Ishikawa (cell line): ENCODE data around the gene SORCS3.

Experiments
- CEBPB ChIP-seq: IDR thresholded peaks from 2 replicates; pipeline ENCODE4 v1.6.1; 2012
- CREB1 ChIP-seq: IDR thresholded peaks from 2 replicates; pipeline ENCODE4 v1.6.1; 2012; ENCODE audit warnings: low read depth
- EGR1 ChIP-seq: IDR thresholded peaks from 2 replicates; pipeline ENCODE4 v1.6.1; 2012
- EP300 ChIP-seq: IDR thresholded peaks from 2 replicates; pipeline ENCODE4 v1.6.1; 2012; ENCODE audit warnings: borderline replicate concordance
- FOXM1 ChIP-seq: IDR thresholded peaks from 2 replicates; pipeline ENCODE4 v1.6.1; 2012; ENCODE audit warnings: low read depth, borderline replicate concordance
- NFIC ChIP-seq: IDR thresholded peaks from 2 replicates; pipeline ENCODE4 v1.6.1; 2012
- RAD21 ChIP-seq: IDR thresholded peaks from 2 replicates; pipeline ENCODE4 v1.6.1; 2012; ENCODE audit warnings: low read depth
- TAF1 ChIP-seq: IDR thresholded peaks from 2 replicates; pipeline ENCODE4 v1.6.1; 2012; ENCODE audit warnings: low read depth, mild to moderate bottlenecking
- TCF12 ChIP-seq: IDR thresholded peaks from 2 replicates; pipeline ENCODE4 v1.6.1; 2012; ENCODE audit warnings: low read depth
- TEAD4 ChIP-seq: IDR thresholded peaks from 2 replicates; pipeline ENCODE4 v1.6.1; 2012
- YY1 ChIP-seq: IDR thresholded peaks from 2 replicates; pipeline ENCODE4 v1.6.1; 2012; ENCODE audit warnings: low read depth
- ZBTB7A ChIP-seq: IDR thresholded peaks from 2 replicates; pipeline ENCODE4 v1.6.1; 2012; ENCODE audit warnings: low read depth
- TF ChIP-seq, protein P1 (sequence below): IDR thresholded peaks from 2 replicates; pipeline ENCODE4 v1.6.1; 2012
- TF ChIP-seq, protein P2 (sequence below): IDR thresholded peaks from 2 replicates; pipeline ENCODE4 v1.6.1; 2012
- TF ChIP-seq, protein P3 (sequence below): IDR thresholded peaks from 2 replicates; pipeline ENCODE4 v1.6.1; 2012; ENCODE audit warnings: low read depth, mild to moderate bottlenecking

Gene SORCS3

DNA sequence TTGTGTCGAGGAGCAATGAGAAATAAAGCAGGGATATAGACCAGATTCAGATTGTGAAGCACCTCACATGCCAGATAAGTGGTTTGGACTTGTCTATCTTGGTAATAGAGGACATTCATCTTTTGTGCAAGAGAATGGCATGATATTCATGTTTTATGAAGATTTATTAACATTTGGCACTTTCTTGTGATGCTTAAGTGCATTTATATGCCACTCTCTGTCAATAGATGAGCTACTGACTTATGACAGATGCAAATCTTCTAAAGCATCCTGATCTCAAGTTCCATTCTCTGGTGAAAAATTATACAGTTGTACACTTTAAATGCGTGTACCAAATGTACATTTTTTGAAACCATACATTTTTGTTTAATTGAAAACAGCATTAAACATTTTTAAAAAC lies 415.3 kb downstream of the SORCS3 start:
- no peak for TF ChIP-seq NFIC
- TF ChIP-seq YY1 = no peak
- no peak for TF ChIP-seq TEAD4
- TF ChIP-seq EGR1 = no peak
- no peak for TF ChIP-seq TAF1
- TF ChIP-seq, protein P1, sequence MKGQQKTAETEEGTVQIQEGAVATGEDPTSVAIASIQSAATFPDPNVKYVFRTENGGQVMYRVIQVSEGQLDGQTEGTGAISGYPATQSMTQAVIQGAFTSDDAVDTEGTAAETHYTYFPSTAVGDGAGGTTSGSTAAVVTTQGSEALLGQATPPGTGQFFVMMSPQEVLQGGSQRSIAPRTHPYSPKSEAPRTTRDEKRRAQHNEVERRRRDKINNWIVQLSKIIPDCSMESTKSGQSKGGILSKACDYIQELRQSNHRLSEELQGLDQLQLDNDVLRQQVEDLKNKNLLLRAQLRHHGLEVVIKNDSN = no peak
- TF ChIP-seq FOXM1 = no peak
- no peak for TF ChIP-seq CEBPB
- TF ChIP-seq, protein P2, sequence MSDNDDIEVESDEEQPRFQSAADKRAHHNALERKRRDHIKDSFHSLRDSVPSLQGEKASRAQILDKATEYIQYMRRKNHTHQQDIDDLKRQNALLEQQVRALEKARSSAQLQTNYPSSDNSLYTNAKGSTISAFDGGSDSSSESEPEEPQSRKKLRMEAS = no peak
- TF ChIP-seq TCF12 = no peak
- TF ChIP-seq RAD21 = no peak
- no peak for TF ChIP-seq EP300
- TF ChIP-seq, protein P3, sequence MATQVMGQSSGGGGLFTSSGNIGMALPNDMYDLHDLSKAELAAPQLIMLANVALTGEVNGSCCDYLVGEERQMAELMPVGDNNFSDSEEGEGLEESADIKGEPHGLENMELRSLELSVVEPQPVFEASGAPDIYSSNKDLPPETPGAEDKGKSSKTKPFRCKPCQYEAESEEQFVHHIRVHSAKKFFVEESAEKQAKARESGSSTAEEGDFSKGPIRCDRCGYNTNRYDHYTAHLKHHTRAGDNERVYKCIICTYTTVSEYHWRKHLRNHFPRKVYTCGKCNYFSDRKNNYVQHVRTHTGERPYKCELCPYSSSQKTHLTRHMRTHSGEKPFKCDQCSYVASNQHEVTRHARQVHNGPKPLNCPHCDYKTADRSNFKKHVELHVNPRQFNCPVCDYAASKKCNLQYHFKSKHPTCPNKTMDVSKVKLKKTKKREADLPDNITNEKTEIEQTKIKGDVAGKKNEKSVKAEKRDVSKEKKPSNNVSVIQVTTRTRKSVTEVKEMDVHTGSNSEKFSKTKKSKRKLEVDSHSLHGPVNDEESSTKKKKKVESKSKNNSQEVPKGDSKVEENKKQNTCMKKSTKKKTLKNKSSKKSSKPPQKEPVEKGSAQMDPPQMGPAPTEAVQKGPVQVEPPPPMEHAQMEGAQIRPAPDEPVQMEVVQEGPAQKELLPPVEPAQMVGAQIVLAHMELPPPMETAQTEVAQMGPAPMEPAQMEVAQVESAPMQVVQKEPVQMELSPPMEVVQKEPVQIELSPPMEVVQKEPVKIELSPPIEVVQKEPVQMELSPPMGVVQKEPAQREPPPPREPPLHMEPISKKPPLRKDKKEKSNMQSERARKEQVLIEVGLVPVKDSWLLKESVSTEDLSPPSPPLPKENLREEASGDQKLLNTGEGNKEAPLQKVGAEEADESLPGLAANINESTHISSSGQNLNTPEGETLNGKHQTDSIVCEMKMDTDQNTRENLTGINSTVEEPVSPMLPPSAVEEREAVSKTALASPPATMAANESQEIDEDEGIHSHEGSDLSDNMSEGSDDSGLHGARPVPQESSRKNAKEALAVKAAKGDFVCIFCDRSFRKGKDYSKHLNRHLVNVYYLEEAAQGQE = no peak
- TF ChIP-seq CREB1 = no peak
- no peak for TF ChIP-seq ZBTB7A

DNA sequence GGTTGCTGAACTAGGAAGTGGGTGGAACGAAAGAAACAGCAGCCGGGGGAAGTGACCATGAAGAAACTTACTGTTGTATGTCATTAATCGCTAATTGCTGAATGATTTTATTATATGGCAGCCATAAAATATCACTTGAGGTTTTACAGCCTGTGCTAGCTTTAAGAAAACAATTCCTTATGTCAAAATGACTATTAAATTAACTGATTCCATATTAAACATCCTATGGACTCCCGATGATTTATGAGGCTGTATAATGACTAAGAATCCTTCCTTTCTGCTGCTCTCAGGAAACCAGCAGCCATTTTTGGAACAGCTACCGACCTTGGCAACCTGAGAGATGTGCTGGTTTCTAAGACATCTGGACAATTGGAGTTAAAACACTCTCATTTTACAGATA lies 421.9 kb downstream of the SORCS3 start:
- TF ChIP-seq, protein P2 = no peak
- TF ChIP-seq TAF1 (no peak), FOXM1 (no peak), CREB1 (no peak), TCF12 (no peak), EP300 (no peak), ZBTB7A (no peak), NFIC (no peak), RAD21 (no peak), YY1 (no peak), CEBPB (no peak), TEAD4 (no peak), EGR1 (no peak)
- TF ChIP-seq, protein P1 = no peak
- TF ChIP-seq, protein P3 = no peak

DNA sequence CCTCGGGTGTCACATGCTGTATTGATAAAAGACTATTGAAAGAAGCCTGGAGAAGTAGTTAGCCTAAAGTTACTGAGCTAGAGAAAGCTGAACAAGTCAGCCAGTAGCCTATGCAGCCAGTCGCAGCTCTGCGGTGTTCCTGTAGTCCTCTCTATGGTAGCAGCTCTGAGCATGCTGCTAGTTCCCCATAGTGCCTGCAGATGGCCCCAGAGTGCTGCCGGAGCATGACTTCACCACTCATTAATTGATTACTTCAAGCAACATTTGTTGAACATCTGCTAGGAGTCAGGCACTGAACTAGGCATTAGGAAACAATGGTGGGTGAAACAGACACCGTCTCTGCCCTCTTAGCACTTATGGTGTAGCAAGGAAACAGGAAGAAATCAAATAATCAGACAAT lies 422.7 kb downstream of the SORCS3 start:
- peak; percentile 72 for TF ChIP-seq RAD21
- no peak for TF ChIP-seq YY1
- TF ChIP-seq, protein P1 = no peak

DNA sequence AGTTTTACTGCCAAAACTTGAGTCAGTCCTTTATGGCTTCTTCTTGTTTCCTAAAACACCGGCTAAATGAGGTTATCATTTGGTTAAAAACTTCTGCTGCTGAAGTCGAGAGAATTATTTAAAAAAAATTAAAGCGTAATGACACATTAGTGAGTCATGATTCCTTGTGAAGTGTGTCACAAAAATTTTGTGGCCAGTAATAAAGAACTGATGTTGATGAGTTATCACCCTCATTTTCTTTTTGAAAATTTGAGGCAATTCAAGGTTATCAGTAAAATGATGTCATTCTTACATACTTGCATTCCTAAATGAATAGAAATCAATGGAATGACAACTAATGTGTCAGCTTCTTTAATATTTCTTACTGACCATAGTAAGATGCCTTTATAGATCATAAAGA lies 427.4 kb downstream of the SORCS3 start:
- TF ChIP-seq TCF12 = no peak
- no peak for TF ChIP-seq EGR1
- TF ChIP-seq YY1 = no peak

DNA sequence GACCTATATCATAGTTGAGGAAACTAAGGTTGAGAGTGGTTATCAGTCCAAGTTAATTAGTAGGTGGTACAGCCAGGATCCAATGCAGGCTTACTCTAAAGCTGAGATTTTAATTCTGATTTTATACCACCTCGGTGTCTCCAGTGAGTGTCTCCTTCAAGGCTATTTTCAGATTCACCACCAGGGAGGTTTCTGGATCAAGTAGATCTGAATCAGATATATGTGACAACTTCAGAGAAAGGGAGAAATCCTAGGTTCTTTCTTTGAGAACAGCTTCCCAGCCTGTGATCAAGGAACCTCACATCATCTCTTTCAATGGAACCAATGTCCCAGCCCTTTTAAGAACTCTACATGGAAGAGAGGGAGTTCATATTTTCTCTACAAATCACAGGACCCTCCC lies 429.2 kb downstream of the SORCS3 start:
- TF ChIP-seq EP300 (no peak), CEBPB (no peak), NFIC (no peak), EGR1 (no peak), ZBTB7A (no peak), CREB1 (no peak), TCF12 (no peak), TEAD4 (no peak), YY1 (no peak), TAF1 (no peak), RAD21 (no peak), FOXM1 (no peak)
- TF ChIP-seq, protein P2 = no peak
- TF ChIP-seq, protein P3 = no peak
- TF ChIP-seq, protein P1 = no peak
